ENCODE data around the gene APBB2.

GRCh38 chr4:41158274-41158673, 56.1 kb downstream of the APBB2 start:
- no peak for TF ChIP-seq POLR2AphosphoS5 (IDR thresholded peaks at IDR 0.05; ENCODE audit: borderline replicate concordance, low read depth, low read length)
- TF ChIP-seq EZH2 (IDR thresholded peaks at IDR 0.05), result no peak
- no peak for TF ChIP-seq FOXP2 (optimal IDR thresholded peaks at IDR 0.05; ENCODE audit: control extremely low read depth, extremely low read length, insufficient read depth)
